Activated CD4-positive, alpha-beta T cell treated with anti-CD3 and anti-CD28 coated beads, Interleukin-2, amount 50 U/mL, for 24 hours (primary cell): ENCODE data around the gene DMRT3.

Experiments used
- DNase-seq, 2 donors: peaks; one replicate each; pipeline ENCODE4 v3.0.0-alpha.2; 2020; ENCODE audit warnings: low read depth in 1 of 2, low spot score in 1 of 2

The DMRT3 gene

DNA sequence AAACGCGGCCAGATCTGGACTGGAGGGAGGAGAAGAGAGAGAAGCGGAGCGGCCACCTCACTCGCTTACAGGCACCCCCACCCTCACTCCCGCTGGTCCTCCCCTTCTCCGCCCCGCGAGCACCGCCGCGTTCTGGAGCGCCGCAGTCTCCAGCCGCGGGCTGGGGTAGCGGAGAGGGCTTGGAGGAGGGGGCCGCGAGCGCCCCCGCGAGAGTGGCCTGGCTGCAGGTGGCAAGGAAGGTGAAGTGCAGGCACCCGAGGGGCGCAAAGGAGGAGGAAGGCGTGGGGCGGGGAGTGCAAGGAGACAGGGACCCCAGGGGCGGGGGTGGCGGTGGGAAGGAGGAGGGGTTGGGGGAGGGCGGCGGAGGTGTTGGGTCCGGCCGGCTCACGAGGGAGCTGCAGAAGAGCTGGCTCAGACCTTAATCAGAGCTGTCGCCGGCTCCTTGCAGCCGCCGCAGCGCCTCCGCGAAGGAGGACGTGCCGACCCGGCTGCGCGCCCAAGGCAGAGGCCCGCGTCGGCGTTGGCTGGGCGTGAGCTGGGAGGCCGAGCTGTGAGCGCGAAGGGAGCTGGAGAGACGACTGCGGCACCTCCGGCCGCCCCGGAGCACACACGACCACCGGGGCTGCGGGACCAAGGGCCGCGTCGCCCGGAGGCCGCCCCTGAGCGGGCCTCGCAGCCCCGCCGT, at the start of gene DMRT3:
TSS of gene DMRT3 (plus strand) at position 398 of the 685 bp plus-strand sequence. CDS start 347 bp downstream, outside the sequence.
- no peak for DNase-seq

GRCh38 chr9:926976-927375, 49.5 kb upstream of the DMRT3 start:
- no peak for DNase-seq

DNA sequence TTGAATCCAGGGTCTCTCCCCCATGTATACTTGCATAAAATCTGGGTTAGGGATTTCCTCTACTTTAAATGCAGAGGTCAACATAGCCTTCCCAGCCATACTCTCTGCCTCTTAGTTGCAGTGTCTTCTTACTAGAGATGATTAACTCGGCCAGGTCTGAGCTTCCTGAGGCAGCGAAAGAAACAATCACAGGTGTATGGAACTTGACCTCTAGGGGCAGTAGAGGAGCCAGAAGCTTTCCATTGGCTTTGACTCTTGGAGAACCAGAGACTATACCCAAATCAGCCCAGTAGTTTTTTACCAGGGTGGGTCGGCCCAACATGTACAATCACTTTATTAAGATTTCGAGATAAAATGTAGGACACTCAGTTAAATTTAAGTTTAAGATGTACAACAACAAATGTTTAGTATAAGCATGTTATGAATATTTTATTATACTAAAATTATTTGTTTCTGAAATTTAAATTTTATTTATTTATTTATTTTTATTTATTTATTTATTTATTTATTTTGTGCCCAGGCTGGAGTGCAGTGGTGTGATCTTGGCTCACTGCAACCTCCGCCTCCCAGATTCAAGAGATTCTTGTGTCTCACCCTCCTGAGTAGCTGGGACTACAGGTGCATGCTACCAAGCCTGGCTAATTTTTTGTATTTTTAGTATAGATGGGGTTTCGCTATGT, 48.0 kb upstream of the DMRT3 start:
- DNase-seq: no peak

DNA sequence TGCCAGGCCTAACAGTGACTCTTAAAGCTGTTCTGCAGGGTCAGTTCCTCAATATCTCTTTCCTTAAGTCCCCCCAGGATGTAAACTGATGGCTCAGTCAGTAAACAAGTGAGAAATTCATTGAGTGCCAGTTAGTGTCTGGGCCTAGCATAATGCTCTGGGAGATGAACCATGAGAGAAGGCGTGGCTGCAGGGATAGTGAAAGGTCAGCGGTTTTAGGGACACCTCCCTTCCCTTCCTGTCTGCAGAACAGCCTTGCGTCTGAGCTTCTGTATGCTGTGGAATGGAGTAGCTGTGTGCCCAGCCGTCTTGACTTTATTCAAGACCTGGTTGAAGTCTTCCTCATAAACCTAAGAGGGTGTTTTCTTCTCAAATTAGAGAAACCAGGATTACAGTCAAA, 46.7 kb upstream of the DMRT3 start:
- DNase-seq: no peak

DNA sequence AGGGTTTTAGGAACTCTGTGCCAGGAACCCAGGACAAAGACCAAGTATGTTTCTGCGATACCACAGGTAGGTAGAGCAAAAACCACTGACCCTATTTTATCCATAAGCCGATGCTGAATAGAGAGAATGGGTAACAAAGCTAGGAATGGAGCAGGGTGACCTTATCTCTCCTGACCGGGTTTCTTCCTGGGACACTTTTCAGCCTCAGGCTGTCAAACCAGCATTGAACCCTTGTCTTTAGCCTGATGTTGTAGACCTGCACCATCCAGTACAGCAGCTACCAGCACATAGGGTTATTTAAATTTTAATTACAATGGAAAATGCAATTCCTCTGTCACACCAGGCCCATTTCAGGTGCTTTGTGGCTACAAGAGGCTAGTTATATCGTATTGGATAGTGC, 43.1 kb upstream of the DMRT3 start:
- DNase-seq: no peak

GRCh38 chr9:935348-935965, 41.0 kb upstream of the DMRT3 start:
- no peak for DNase-seq

DNA sequence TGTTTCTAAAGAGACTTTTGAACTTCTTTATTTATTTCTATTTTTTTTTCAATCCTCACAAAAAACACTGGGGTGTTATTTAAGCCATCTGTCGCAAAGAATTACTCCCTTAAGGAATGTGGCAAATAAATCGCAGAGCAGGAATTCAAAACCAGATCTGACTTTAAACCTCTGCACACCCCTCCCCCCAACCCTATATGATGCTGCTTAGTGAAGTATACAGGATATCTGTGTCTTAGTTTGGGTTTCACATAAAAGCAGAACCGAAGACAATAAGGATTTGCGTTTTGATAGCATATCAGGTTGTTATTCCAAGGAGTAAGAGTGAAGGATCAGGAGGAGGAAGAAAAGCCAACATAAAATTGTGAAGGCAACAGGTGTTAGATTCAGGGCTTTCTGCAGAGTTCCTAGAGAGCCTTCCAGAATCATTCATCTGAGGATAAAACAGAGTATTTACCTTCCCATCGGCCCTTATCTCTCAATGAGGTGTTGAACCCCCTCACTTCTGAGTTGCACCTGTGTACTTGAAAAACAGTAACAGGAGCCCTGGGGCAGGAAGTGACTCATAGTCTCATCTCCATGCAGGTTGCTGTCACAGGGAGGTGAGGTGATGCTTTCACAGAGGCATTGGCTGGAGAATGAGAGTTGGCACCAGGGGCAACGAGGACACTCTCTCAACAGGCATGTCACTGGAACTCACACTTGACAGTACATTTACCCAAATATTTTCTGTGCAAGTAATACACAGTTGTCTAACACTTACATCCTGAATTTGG, 33.5 kb upstream of the DMRT3 start:
- DNase-seq: no peak

GRCh38 chr9:947985-948384, 28.5 kb upstream of the DMRT3 start:
- no peak for DNase-seq

DNA sequence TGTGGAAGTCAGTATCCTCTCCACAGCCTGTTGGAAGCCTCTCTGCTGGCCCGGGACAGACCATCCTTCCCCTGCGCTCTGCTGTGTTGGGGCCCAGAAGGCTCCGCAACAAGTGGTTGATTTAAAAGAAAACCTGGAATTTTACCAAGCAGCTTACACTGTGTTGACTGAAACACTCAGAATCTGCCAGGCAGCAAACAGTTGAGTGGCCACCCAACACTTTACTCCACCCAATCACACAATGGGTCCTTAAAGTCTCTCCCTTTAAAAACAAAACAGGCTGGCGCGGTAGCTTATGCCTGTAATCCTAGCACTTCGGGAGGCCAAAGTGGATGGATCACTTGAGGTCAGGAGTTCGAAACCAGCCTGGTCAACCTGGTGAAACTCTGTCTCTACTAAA, 28.0 kb upstream of the DMRT3 start:
- no peak for DNase-seq

GRCh38 chr9:950139-950538, 26.3 kb upstream of the DMRT3 start:
- no peak for DNase-seq

DNA sequence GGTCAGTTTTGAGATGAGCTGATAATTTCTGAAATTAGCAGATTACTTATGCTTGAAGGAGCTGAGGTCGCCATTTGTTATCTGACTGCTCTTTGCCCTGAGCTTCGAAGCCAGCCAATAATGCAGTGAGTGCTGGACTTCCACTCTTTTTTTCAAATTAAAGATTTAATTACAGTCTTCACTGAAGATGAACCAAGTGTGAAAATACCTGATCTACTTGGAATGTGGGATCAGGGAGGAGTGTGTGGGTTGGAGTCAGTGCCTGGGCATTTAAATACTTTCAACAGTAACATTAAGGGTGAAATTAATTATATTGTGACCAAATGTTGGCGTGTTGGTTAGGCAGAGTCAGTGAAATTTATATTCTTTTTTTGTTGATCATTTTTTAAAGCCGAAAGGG, 23.9 kb upstream of the DMRT3 start:
- no peak for DNase-seq

DNA sequence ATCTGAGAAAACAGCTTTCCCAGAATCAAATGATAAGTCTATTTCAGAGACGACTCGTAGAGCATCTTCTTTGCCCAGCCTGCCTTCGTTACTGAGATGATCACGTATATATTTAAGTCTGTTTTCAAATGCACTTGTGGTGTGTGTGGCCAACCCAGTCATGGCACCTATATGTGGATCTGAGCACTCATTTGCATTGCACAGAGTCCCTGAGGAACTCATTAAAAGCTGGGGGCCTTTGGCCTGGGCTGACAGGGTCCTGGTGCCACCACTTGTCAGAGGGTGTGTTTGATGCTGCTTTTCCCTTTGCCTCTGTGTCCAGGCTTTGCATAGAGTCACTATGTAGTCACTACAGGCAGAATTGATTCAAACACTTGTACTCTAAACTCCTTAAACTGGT, 17.4 kb upstream of the DMRT3 start:
- no peak for DNase-seq

GRCh38 chr9:959914-960313, 16.5 kb upstream of the DMRT3 start:
- no peak for DNase-seq

DNA sequence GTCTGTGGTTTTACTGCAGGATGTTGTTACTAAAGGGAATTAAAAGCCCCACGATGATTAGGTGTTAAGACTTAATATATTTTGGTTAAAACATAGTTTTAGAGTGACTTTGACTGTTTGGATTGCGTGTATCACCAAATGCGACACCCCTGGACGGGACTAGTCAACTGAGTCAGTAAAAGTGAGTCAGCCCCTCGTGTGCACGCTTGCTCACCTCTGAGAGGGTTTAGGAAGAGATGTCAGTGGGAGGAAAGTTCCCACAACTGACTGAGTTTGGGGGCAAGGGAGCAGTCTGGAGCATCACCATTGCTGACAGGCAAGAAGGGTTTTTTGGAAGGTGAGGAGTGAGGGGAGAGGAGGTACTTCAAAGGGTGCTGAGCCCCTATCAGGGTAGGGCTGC, 14.4 kb upstream of the DMRT3 start:
- DNase-seq: no peak

GRCh38 chr9:965497-965896, 11.0 kb upstream of the DMRT3 start:
- no peak for DNase-seq

DNA sequence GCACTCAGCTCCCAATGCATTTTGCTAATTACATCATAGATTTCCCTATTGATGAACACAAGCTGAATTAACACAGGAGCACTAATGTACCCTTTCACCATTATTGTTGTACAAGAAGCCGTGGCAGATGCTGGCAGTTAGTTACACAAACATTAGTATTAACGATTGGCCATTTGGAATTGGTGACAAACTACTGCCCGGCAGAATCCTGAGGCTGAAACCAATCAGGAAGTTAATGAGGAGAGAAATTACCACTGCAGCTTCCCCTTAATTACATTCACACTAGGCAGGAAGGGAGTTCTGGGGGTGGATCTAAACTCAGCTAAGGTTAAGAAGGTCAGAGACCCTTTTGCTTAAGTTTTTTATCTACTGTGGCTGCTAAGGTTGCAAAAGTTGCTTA, 9.6 kb upstream of the DMRT3 start:
- no peak for DNase-seq

DNA sequence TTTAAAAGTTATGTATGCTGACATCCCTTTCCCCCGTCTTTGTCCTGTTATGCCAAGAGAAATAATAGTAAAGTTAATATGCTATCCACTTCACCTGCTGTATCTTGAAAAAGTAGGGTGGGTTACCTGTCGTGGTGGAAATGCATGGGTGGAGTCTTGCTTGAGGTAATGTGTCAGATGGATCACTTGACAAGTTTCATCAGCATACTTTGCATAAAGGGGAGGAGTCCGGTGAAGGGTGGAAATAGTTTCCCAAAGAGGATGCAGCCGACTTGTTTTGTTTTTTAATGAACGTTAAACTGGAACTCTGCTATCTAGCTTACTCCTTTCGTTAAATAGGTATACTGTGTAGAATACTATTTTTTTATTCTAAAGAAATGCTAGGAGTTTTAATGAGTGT, 9.0 kb upstream of the DMRT3 start:
- no peak for DNase-seq

DNA sequence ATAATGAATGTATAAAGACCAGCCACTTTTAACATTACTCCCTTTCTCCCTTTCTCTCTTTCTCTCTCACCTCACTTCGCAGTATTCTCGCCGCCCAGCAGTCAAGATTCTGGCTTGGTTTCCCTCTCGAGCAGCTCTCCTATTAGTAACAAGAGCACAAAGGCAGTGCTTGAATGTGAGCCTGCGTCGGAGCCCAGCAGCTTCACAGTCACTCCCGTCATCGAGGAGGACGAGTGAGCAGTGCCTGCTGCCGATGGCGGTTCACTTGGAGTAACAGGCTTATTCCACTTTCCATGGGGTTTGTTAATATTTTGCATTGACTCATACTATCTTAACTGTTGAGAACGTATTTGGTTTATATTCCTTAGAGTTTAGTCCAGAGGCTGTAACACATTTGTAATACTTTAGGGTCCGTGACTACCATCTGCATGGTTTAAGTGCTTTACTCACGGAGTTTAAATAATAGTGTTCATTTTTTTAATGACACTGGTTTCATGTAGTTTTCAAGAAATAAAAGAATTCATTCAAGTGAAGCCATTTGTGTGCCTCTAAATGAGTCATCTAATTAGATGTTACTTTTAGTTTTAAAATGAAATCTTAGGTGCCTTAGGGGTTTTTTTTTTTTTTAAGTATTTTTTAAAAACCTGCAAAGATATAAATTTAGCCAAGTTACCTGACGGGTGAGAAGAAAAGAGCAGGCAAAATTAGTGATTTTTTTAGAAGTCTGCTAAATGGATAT, 8.4 kb upstream of the DMRT3 start:
- DNase-seq: no peak

DNA sequence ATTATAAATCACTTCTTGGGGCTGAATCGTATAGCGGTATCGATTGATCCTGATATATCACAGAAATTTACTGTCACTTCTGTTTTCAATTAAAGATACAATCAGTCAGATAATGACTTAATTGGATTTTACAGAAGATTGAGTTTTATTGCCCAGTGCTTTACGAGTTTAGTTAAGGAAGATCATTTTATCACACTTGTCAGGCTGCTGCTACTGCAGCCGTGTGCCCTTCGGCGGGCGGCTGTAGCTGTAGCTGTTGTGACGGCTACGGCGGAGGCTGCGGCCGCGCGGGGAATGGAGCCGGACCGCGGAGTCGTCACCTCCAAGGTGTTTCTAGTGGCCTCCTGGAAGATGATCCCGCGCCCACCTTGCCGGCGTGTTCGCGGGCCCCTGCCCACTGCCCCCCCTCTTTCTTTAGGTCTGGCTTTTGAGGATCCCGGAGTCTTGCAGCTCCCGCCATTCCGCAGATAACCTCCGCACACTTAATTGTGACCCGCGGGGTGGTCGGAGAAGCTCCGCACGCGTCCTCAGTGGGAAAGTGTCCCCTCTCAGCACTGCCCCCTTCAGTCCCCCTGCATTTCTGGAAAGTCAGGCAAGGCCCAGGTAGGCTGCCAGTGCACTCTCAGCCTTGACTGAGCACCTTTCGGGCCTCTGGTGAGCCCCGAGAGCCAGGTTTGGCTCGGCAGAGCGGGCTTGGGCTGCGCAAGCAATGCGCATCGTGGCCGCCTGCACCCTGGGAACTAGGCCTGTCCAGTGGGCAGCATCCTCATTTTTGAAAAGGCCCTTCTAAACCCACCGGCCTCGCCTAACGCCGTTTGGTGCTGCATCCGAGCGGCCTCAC, 6.9 kb upstream of the DMRT3 start:
- DNase-seq: no peak
